ENCODE measurements around the gene THSD4. TPM values are rescaled to one million over a fixed set of nuclear protein-coding genes. Genes with fewer than 3 reads are reported as not detected.

The THSD4 gene
- total RNA-seq, 1 donor from 2014 or later = 66.8 TPM

DNA sequence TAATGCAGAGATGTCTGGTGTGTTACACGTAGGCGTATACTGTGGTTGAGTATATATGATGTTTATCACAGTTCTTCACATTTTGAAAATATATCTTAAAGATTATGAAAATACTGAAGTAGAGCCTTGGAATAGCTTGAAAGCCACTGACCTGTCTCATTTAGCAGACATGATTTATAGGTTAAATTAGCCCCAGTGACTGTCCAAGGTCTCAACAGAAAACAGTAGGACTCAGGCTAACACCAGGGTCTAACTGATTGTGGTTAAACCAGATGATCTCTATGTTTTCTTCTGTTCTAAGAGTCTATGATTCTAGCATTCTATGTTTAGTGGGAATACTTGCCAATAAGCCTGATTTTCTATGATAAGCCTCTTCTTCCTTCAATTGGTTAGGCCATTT, 528.6 kb downstream of the THSD4 start:
- Histone ChIP-seq H3K27me3 (no peaks in the 10 kb centered on the region), H3K36me3 (no peaks in the 10 kb centered on the region), H3K4me1 (peaks cover 14% of the 10 kb centered on the region), H3K4me3 (no peak overlapping the region), H3K27ac (no peak overlapping the region), H3K9me3 (no peaks in the 10 kb centered on the region)
- DNase-seq (ENCODE audit: extremely low spot score in 2 of 2) = no peak
- intact Hi-C loops (cut with DNase I) = no loop called here
- TF ChIP-seq CTCF (IDR thresholded peaks at IDR 0.05) = no peak
- no peak for TF ChIP-seq POLR2AphosphoS5 (IDR thresholded peaks at IDR 0.05; ENCODE audit: insufficient read depth in 1 of 2, low read depth in 1 of 2)
- no peak for TF ChIP-seq POLR2A (IDR thresholded peaks at IDR 0.05)

- TF ChIP-seq POLR2AphosphoS5 (IDR thresholded peaks at IDR 0.05; ENCODE audit: insufficient read depth in 1 of 2, low read depth in 1 of 2) (no peak), CTCF (IDR thresholded peaks at IDR 0.05) (no peak), POLR2A (IDR thresholded peaks at IDR 0.05) (no peak)
- DNase-seq (ENCODE audit: extremely low spot score in 2 of 2) = no peak
- Histone ChIP-seq H3K4me3 (no peak overlapping the region), H3K9me3 (no peaks in the 10 kb centered on the region), H3K27ac (no peak overlapping the region), H3K4me1 (peaks cover 14% of the 10 kb centered on the region), H3K27me3 (no peaks in the 10 kb centered on the region), H3K36me3 (no peaks in the 10 kb centered on the region)
- intact Hi-C loops (cut with DNase I) = no loop called here
These were observed 531.7 kb downstream of the THSD4 start for GRCh38 chr15:71646767-71647486.

DNA sequence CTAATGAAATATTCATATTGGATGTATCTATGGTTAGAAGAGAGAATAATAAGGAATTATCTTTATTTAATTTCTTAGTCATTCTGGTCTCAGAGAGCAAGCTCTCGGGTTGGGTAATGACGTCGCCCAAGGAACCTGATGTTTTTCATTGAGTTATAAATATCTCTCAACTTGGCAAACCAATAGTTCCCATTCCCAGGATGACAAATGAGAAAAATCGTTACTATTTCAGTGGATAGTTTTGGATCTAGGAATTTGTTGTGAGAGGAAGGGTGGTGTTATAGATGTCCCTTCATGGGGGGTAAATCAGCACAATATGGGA, 532.2 kb downstream of the THSD4 start:
- Histone ChIP-seq H3K36me3 (no peaks in the 10 kb centered on the region), H3K4me3 (no peak overlapping the region), H3K4me1 (peaks cover 14% of the 10 kb centered on the region), H3K27ac (peak overlapping the region; percentile 24), H3K27me3 (no peaks in the 10 kb centered on the region), H3K9me3 (no peaks in the 10 kb centered on the region)
- no peak for DNase-seq (ENCODE audit: extremely low spot score in 2 of 2)
- TF ChIP-seq POLR2A (IDR thresholded peaks at IDR 0.05) (no peak), CTCF (IDR thresholded peaks at IDR 0.05) (no peak), POLR2AphosphoS5 (IDR thresholded peaks at IDR 0.05; ENCODE audit: insufficient read depth in 1 of 2, low read depth in 1 of 2) (no peak)
- intact Hi-C loops (cut with DNase I) = no loop called here

- H3K4me3 ChIP-seq = no peak overlapping the region
- no peak for TF ChIP-seq CTCF (IDR thresholded peaks at IDR 0.05)
- no peak for TF ChIP-seq POLR2AphosphoS5 (IDR thresholded peaks at IDR 0.05; ENCODE audit: insufficient read depth in 1 of 2, low read depth in 1 of 2)
- TF ChIP-seq POLR2A (IDR thresholded peaks at IDR 0.05) = no peak
- peak in 1 of 2 donors; percentile 10 for DNase-seq (ENCODE audit: extremely low spot score in 2 of 2)
- intact Hi-C loops (cut with DNase I) = no loop called here
- H3K4me1 ChIP-seq = peaks cover 14% of the 10 kb centered on the region
- no peaks in the 10 kb centered on the region for H3K9me3 ChIP-seq
- H3K27ac ChIP-seq = peak overlapping the region; percentile 24
- no peaks in the 10 kb centered on the region for H3K27me3 ChIP-seq
- no peaks in the 10 kb centered on the region for H3K36me3 ChIP-seq
These were observed 532.8 kb downstream of the THSD4 start for GRCh38 chr15:71648095-71648494.

- H3K27me3 ChIP-seq = no peaks in the 10 kb centered on the region
- intact Hi-C loops (cut with DNase I) = no loop called here
These were observed 534.6 kb downstream of the THSD4 start for GRCh38 chr15:71649894-71650293.

More at GRCh38 chr15:71649894-71650293, 534.6 kb downstream of the THSD4 start:
- no peak overlapping the region for H3K27ac ChIP-seq
- H3K9me3 ChIP-seq = no peaks in the 10 kb centered on the region
- peaks cover 14% of the 10 kb centered on the region for H3K4me1 ChIP-seq
- no peak overlapping the region for H3K4me3 ChIP-seq
- no peak for DNase-seq (ENCODE audit: extremely low spot score in 2 of 2)
- peak in 1 of 2 donors; percentile 10 for TF ChIP-seq POLR2AphosphoS5 (IDR thresholded peaks at IDR 0.05; ENCODE audit: insufficient read depth in 1 of 2, low read depth in 1 of 2)
- TF ChIP-seq CTCF (IDR thresholded peaks at IDR 0.05) = no peak
- no peaks in the 10 kb centered on the region for H3K36me3 ChIP-seq
